ENCODE results near the gene SEMA6A. TPM values are rescaled to one million over a fixed set of nuclear protein-coding genes. Genes with fewer than 3 reads are reported as not detected.

The SEMA6A gene
- total and polyA plus RNA-seq, 9 of the 15 experiments (the other 6 are each of a cell fraction or from before 2014, with no cell fraction given), result 0.04 to 0.42 (median 0.18) TPM; not detected in 5

GRCh38 chr5:116423587-116424257, 150.9 kb downstream of the SEMA6A start:
- Histone ChIP-seq H3K4me1 (replicated peaks in 1 of 2; ENCODE audit: control insufficient read depth in 2 of 2, insufficient read depth in 2 of 2, low read length in 2 of 2) (no peaks in the 10 kb centered on the region), H3K9me1 (ENCODE audit: control insufficient read depth, insufficient read depth, low read length) (no peaks in the 10 kb centered on the region), H3K4me2 (ENCODE audit: insufficient read depth, low read length) (no peak overlapping the region), H3K9ac (ENCODE audit: insufficient read depth in 1 of 2, low read depth in 2 of 2, low read length in 2 of 2) (no peak overlapping the region), H3K4me3 (no peak overlapping the region), H3K79me2 (ENCODE audit: control insufficient read depth, insufficient read depth, low read length) (no peaks in the 10 kb centered on the region), H3K27me3 (ENCODE audit: control insufficient read depth in 2 of 2, insufficient read depth in 2 of 2, low read length in 2 of 2) (no peaks in the 10 kb centered on the region), H3K27ac (ENCODE audit: extremely low read depth, low read depth, low read length) (no peak overlapping the region), H3K9me3 (replicated peaks; ENCODE audit: control insufficient read depth, insufficient read depth, low read depth, low read length) (no peaks in the 10 kb centered on the region), H3K36me3 (ENCODE audit: control insufficient read depth, insufficient read depth, low read length) (no peaks in the 10 kb centered on the region), H4K20me1 (replicated peaks; ENCODE audit: control insufficient read depth, insufficient read depth, low read length) (no peaks in the 10 kb centered on the region), H2AFZ (ENCODE audit: low read depth, low read length) (no peak overlapping the region)
- TF ChIP-seq RBM17 (IDR thresholded peaks at IDR 0.05; ENCODE audit: borderline replicate concordance, low read depth, low read length) (no peak), SMARCA4 (IDR thresholded peaks at IDR 0.05) (no peak), THRAP3 (IDR thresholded peaks at IDR 0.05; ENCODE audit: borderline replicate concordance) (no peak), ZNF124 (CRISPR knock-in tag; IDR thresholded peaks at IDR 0.05) (no peak)
- TF ChIP-seq, protein P1, sequence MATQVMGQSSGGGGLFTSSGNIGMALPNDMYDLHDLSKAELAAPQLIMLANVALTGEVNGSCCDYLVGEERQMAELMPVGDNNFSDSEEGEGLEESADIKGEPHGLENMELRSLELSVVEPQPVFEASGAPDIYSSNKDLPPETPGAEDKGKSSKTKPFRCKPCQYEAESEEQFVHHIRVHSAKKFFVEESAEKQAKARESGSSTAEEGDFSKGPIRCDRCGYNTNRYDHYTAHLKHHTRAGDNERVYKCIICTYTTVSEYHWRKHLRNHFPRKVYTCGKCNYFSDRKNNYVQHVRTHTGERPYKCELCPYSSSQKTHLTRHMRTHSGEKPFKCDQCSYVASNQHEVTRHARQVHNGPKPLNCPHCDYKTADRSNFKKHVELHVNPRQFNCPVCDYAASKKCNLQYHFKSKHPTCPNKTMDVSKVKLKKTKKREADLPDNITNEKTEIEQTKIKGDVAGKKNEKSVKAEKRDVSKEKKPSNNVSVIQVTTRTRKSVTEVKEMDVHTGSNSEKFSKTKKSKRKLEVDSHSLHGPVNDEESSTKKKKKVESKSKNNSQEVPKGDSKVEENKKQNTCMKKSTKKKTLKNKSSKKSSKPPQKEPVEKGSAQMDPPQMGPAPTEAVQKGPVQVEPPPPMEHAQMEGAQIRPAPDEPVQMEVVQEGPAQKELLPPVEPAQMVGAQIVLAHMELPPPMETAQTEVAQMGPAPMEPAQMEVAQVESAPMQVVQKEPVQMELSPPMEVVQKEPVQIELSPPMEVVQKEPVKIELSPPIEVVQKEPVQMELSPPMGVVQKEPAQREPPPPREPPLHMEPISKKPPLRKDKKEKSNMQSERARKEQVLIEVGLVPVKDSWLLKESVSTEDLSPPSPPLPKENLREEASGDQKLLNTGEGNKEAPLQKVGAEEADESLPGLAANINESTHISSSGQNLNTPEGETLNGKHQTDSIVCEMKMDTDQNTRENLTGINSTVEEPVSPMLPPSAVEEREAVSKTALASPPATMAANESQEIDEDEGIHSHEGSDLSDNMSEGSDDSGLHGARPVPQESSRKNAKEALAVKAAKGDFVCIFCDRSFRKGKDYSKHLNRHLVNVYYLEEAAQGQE (IDR thresholded peaks at IDR 0.05; ENCODE audit: borderline replicate concordance), result peak; percentile 19; the same call in 1 of the 2 replicates
- TF ChIP-seq, protein P1 (CRISPR knock-in tag; IDR thresholded peaks at IDR 0.05; ENCODE audit: low read depth), result no peak
- in situ Hi-C loops (cut with MboI) (no loop called here), intact Hi-C loops (cut with micrococcal nuclease) (no loop called here)
- ATAC-seq (no peak), DNase-seq (ENCODE audit: extremely low read depth in 1 of 4, low spot score in 3 of 4) (no peak), FAIRE-seq (no peak)
- no TSS peak for BruUV-seq (replicated peaks)
- WGBS (ENCODE audit: insufficient coverage, low coverage, missing lambda C conversion rate), result 2% methylated on average over 5 of the region's 5 CpGs
- ChIA-PET POLR2A (interaction anchor here (1.0 kb wide), 1 partner anchor 27 kb away, joined by 4 read pairs; no protein-coding TSS in a partner anchor), CTCF (ENCODE audit: low intra/inter-chr PET ratio) (no interaction called here)

Data from K562 (cell line).